Measurements from ENCODE around the gene BUD23.

The BUD23 gene

GRCh38 chr7:73739387-73739767 lies 56.0 kb downstream of the BUD23 start:
- H3K4me3 ChIP-seq (ENCODE audit: control insufficient read depth, low read depth, low read length) = peak overlapping the region; percentile 78
- DNase-seq (ENCODE audit: low read depth) = no peak
- no peak for TF ChIP-seq CTCF (IDR thresholded peaks at IDR 0.05; ENCODE audit: control insufficient read depth, insufficient read depth, low read depth, low read length, missing control alignments)

GRCh38 chr7:73740212-73740611 lies 56.8 kb downstream of the BUD23 start:
- no peak for TF ChIP-seq CTCF (IDR thresholded peaks at IDR 0.05; ENCODE audit: control insufficient read depth, insufficient read depth, low read depth, low read length, missing control alignments)
- no peak overlapping the region for H3K4me3 ChIP-seq (ENCODE audit: control insufficient read depth, low read depth, low read length)
- DNase-seq (ENCODE audit: low read depth) = no peak

GRCh38 chr7:73740771-73741170 lies 57.4 kb downstream of the BUD23 start:
- TF ChIP-seq CTCF (IDR thresholded peaks at IDR 0.05; ENCODE audit: control insufficient read depth, insufficient read depth, low read depth, low read length, missing control alignments) = no peak
- no peak overlapping the region for H3K4me3 ChIP-seq (ENCODE audit: control insufficient read depth, low read depth, low read length)
- DNase-seq (ENCODE audit: low read depth) = no peak

- no peak for TF ChIP-seq CTCF (IDR thresholded peaks at IDR 0.05; ENCODE audit: control insufficient read depth, insufficient read depth, low read depth, low read length, missing control alignments)
- H3K4me3 ChIP-seq (ENCODE audit: control insufficient read depth, low read depth, low read length) = no peak overlapping the region
- no peak for DNase-seq (ENCODE audit: low read depth)
These were observed 58.2 kb downstream of the BUD23 start for GRCh38 chr7:73741600-73741999.

GRCh38 chr7:73742338-73742752 lies 58.9 kb downstream of the BUD23 start:
- no peak overlapping the region for H3K4me3 ChIP-seq (ENCODE audit: control insufficient read depth, low read depth, low read length)

GRCh38 chr7:73742753-73743641 lies 59.6 kb downstream of the BUD23 start:
- H3K4me3 ChIP-seq (ENCODE audit: control insufficient read depth, low read depth, low read length) = no peak overlapping the region

More at GRCh38 chr7:73742338-73742752, 58.9 kb downstream of the BUD23 start:
- DNase-seq (ENCODE audit: low read depth) = no peak
- no peak for TF ChIP-seq CTCF (IDR thresholded peaks at IDR 0.05; ENCODE audit: control insufficient read depth, insufficient read depth, low read depth, low read length, missing control alignments)

More at GRCh38 chr7:73742753-73743641, 59.6 kb downstream of the BUD23 start:
- DNase-seq (ENCODE audit: low read depth) = no peak
- no peak for TF ChIP-seq CTCF (IDR thresholded peaks at IDR 0.05; ENCODE audit: control insufficient read depth, insufficient read depth, low read depth, low read length, missing control alignments)
